Spinal cord (tissue), 10 donors: Measurements from ENCODE around the gene POP7. TPM values are rescaled to one million over a fixed set of nuclear protein-coding genes. Genes with fewer than 3 reads are reported as not detected.
A peak's percentile ranks its signal among the peaks of the same experiment; 100 is the strongest.
"Not testable (repeated sequence)": the region's sequence is repeated elsewhere in the genome, so short reads cannot be mapped to it uniquely, and the experiment has no call there.

ENCODE experiments used
- DNase-seq, 6 donors: peaks; one replicate each; pipeline versions ENCODE4 v3.0.0 to v3.0.0-alpha.2; 2013 to 2015; ENCODE audit warnings: low spot score in 6 of 6, low read depth in 4 of 6
- H3K27ac ChIP-seq: one replicate; pipeline ENCODE4 v1.5.1; 2013; ENCODE audit warnings: low read depth, low read length, control low read depth
- H3K27me3 ChIP-seq: one replicate; pipeline ENCODE4 v1.6.1; 2013; ENCODE audit warnings: low read length; ENCODE audit not compliant: control insufficient read depth, insufficient read depth
- H3K36me3 ChIP-seq: one replicate; pipeline ENCODE4 v1.6.1; 2013; ENCODE audit warnings: low read length; ENCODE audit not compliant: control insufficient read depth, insufficient read depth
- H3K4me1 ChIP-seq: one replicate; pipeline ENCODE4 v1.6.1; 2013; ENCODE audit warnings: low read length; ENCODE audit not compliant: control insufficient read depth, insufficient read depth
- H3K4me3 ChIP-seq: one replicate; pipeline ENCODE4 v1.5.1; 2013; ENCODE audit warnings: low read depth, low read length, control low read depth
- H3K9me3 ChIP-seq: one replicate; pipeline ENCODE4 v1.6.1; 2013; ENCODE audit warnings: low read length; ENCODE audit not compliant: control insufficient read depth, insufficient read depth
- WGBS: methylation state at CpG from one replicate; pipeline ENCODE4 v1.1.5; 2013; ENCODE audit warnings: missing lambda C conversion rate; ENCODE audit not compliant: insufficient coverage; 5-methylcytosine and 5-hydroxymethylcytosine counted together
- long read RNA-seq, 4 donors: transcript quantifications; one replicate each; lab custom pipeline, GENCODE V29; 2026
- polyA plus RNA-seq, 2 donors: library from polyadenylated mRNA; unstranded; fragments of 120-200 nt; gene quantifications; one replicate each; pipeline ENCODE4 v1.2.1, GENCODE V29; 2013; ENCODE audit not compliant: insufficient read length in 2 of 2
- total RNA-seq, 2 donors: library from RNA; depleted of rRNA in 1 of 2; stranded (reverse); fragments of 120-200 nt in 1 of 2; fragments of >200 nt in 1 of 2; gene quantifications; one replicate each; pipeline versions ENCODE4 v1.2.3 to v1.2.4, GENCODE V29; 2013 to 2014
- donor health status: healthy.

Gene POP7
- 10 to 100 TPM; 26.2 to 45.2 TPM for total RNA-seq
- 10 to 100 TPM; 59.3 to 65.3 TPM for polyA plus RNA-seq
- long read RNA-seq, donor 1, transcript POP7-201 (2 exons, 927 nt): major isoform, 40 of 48 reads
- long read RNA-seq, donor 1, partial matches to known transcripts: 8 of 48 reads
- long read RNA-seq, donor 1, other reads (novel, unspliced or antisense): 0 of 48 reads
- long read RNA-seq, donor 2, transcript POP7-201 (2 exons, 927 nt): major isoform, 16 of 16 reads
- long read RNA-seq, donor 2, partial matches to known transcripts: 0 of 16 reads
- long read RNA-seq, donor 2, other reads (novel, unspliced or antisense): 0 of 16 reads
- long read RNA-seq, donor 3, transcript POP7-201 (2 exons, 927 nt): major isoform, 21 of 21 reads
- long read RNA-seq, donor 3, partial matches to known transcripts: 0 of 21 reads
- long read RNA-seq, donor 3, other reads (novel, unspliced or antisense): 0 of 21 reads
- long read RNA-seq, donor 4, transcript POP7-201 (2 exons, 927 nt): major isoform, 34 of 34 reads
- long read RNA-seq, donor 4, partial matches to known transcripts: 0 of 34 reads
- long read RNA-seq, donor 4, other reads (novel, unspliced or antisense): 0 of 34 reads

GRCh38 chr7:100705753-100706671, at the start of gene POP7:
Gene POP7, plus strand, starts transcription at chr7:100706121. Its CDS starts 710 bp downstream, at chr7:100706831.
- 0% methylated on average over 83 of the region's 86 CpGs for WGBS
- peak; percentile 96 to 99 (median 98) for DNase-seq
- H3K9me3 ChIP-seq: no peaks in the 10 kb centered on the region
- peaks cover 22% of the 10 kb centered on the region for H3K36me3 ChIP-seq
- peak within 1 kb of the TSS; percentile 97 for H3K27ac ChIP-seq
- H3K27me3 ChIP-seq: no peaks in the 10 kb centered on the region
- H3K4me1 ChIP-seq: peaks cover 20% of the 10 kb centered on the region
- H3K4me3 ChIP-seq: peak within 1 kb of the TSS; percentile 95

GRCh38 chr7:100662194-100662776, 43.6 kb upstream of the POP7 start:
- not testable (repeated sequence) for DNase-seq, H3K9me3 ChIP-seq, H3K4me3 ChIP-seq, H3K4me1 ChIP-seq, H3K27ac ChIP-seq, H3K27me3 ChIP-seq, H3K36me3 ChIP-seq
- WGBS: 74% methylated on average over 10 of the region's 12 CpGs

- DNase-seq: no peak
- WGBS: 93% methylated on average over 2 of the region's 5 CpGs
- Histone ChIP-seq H3K36me3 (no peaks in the 10 kb centered on the region), H3K27ac (no peak overlapping the region), H3K9me3 (no peaks in the 10 kb centered on the region), H3K4me3 (no peak overlapping the region), H3K27me3 (no peaks in the 10 kb centered on the region), H3K4me1 (no peaks in the 10 kb centered on the region)
Measured at GRCh38 chr7:100665168-100665726, 40.7 kb upstream of the POP7 start.

- H3K27me3 ChIP-seq: no peaks in the 10 kb centered on the region
- no peaks in the 10 kb centered on the region for H3K36me3 ChIP-seq
- no peak overlapping the region for H3K27ac ChIP-seq
- no peak overlapping the region for H3K4me3 ChIP-seq
- H3K4me1 ChIP-seq: no peaks in the 10 kb centered on the region
- DNase-seq: no peak
- 85% methylated on average over 16 of the region's 16 CpGs for WGBS
- no peaks in the 10 kb centered on the region for H3K9me3 ChIP-seq
Measured at GRCh38 chr7:100667331-100668068, 38.4 kb upstream of the POP7 start.

GRCh38 chr7:100668069-100668449, 37.9 kb upstream of the POP7 start:
- no peak overlapping the region for H3K4me3 ChIP-seq
- no peaks in the 10 kb centered on the region for H3K9me3 ChIP-seq
- WGBS: no CpG with 5 or more reads among the region's 2 CpGs
- H3K27me3 ChIP-seq: no peaks in the 10 kb centered on the region
- DNase-seq: no peak
- H3K4me1 ChIP-seq: peaks cover 5% of the 10 kb centered on the region
- no peaks in the 10 kb centered on the region for H3K36me3 ChIP-seq
- H3K27ac ChIP-seq: no peak overlapping the region

GRCh38 chr7:100669106-100669505, 36.8 kb upstream of the POP7 start:
- H3K9me3 ChIP-seq, H3K27me3 ChIP-seq, H3K36me3 ChIP-seq, H3K4me1 ChIP-seq, H3K4me3 ChIP-seq, H3K27ac ChIP-seq, DNase-seq: not testable (repeated sequence)
- 98% methylated on average over 11 of the region's 12 CpGs for WGBS

GRCh38 chr7:100670074-100670473, 35.8 kb upstream of the POP7 start:
- H3K9me3 ChIP-seq: no peaks in the 10 kb centered on the region
- H3K4me3 ChIP-seq: no peak overlapping the region
- H3K27ac ChIP-seq: no peak overlapping the region
- H3K27me3 ChIP-seq: no peaks in the 10 kb centered on the region
- DNase-seq: peak in 1 of 6 donors; percentile 46
- H3K36me3 ChIP-seq: peaks cover 4% of the 10 kb centered on the region
- WGBS: 74% methylated on average over 4 of the region's 8 CpGs
- peaks cover 14% of the 10 kb centered on the region for H3K4me1 ChIP-seq

GRCh38 chr7:100671353-100672327, 34.3 kb upstream of the POP7 start:
- DNase-seq: no peak
- Histone ChIP-seq H3K36me3 (peaks cover 9% of the 10 kb centered on the region), H3K4me1 (peaks cover 19% of the 10 kb centered on the region), H3K27me3 (no peaks in the 10 kb centered on the region), H3K4me3 (no peak overlapping the region), H3K27ac (no peak overlapping the region), H3K9me3 (no peaks in the 10 kb centered on the region)
- 91% methylated on average over 15 of the region's 18 CpGs for WGBS
